Activated CD4-positive, alpha-beta memory T cell treated with anti-CD3 and anti-CD28 coated beads, Interleukin-2, amount 10 ng/mL, durations not matched to agents 7 days and 5 days (primary cell): Measurements from ENCODE around the gene FTSJ3. TPM values are rescaled to one million over a fixed set of nuclear protein-coding genes. Genes with fewer than 3 reads are reported as not detected.

Source experiments
- CTCF ChIA-PET: fragments of 350-600 bp; sonication (Branson Sonifier 250); formaldehyde crosslinking; loops from one replicate; lab custom pipeline; 2021; ENCODE audit warnings: antibody characterized with exemption, inconsistent platforms; lab: Charles Lee
- POLR2A ChIA-PET: fragments of 350-600 bp; sonication (Branson Sonifier 250); formaldehyde crosslinking; loops from one replicate; lab custom pipeline; 2021; ENCODE audit warnings: antibody characterized with exemption; lab: Charles Lee
- DNase-seq: peaks from one replicate; pipeline ENCODE4 v3.0.0-alpha.2; 2020
- H3K27ac Mint-ChIP-seq: one replicate; pipeline ENCODE4 v1.8.0; 2021; ENCODE audit warnings: mild to moderate bottlenecking, mixed read lengths
- H3K27me3 Mint-ChIP-seq: one replicate; pipeline ENCODE4 v1.8.0; 2021; ENCODE audit warnings: mixed read lengths
- H3K36me3 Mint-ChIP-seq: one replicate; pipeline ENCODE4 v1.8.0; 2021; ENCODE audit warnings: low read depth, mixed read lengths
- H3K4me1 Mint-ChIP-seq: one replicate; pipeline ENCODE4 v1.8.0; 2021; ENCODE audit warnings: mixed read lengths
- H3K4me3 Mint-ChIP-seq: one replicate; pipeline ENCODE4 v1.8.0; 2021; ENCODE audit warnings: mild to moderate bottlenecking, mixed read lengths
- H3K9me3 Mint-ChIP-seq: one replicate; pipeline ENCODE4 v1.8.0; 2021; ENCODE audit warnings: mixed read lengths
- total RNA-seq, 2 experiments: library from RNA; stranded (reverse); gene quantifications; one replicate each; pipeline ENCODE4 v1.2.3, GENCODE V29; 2021

Gene FTSJ3
- total RNA-seq, 2 experiments from 2014 or later = 38.9 to 43.8 TPM

DNA sequence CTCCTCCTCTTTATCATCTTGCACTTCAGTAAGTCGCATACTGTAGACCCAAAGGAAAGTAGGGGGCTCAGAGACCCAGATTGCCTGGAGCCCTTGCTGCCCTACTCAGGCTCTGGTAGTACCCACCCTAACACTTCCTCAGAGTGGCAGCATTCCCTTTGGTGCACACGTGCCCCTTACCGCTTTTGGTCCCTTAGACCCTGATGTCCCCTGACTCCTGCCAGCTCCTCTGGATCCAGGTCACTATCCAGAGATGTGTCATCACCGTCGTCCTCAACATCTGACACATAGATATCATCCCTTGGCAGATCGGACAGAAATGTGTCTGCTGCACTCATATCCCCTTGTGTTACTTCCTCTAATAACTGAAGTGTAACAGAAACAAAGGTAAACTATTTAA, 5.7 kb downstream of the FTSJ3 start:
- ChIA-PET POLR2A (interaction anchor here (1.2 kb wide), 3 partner anchors 7 to 20 kb away, joined by 3 to 4 read pairs (median 3); no protein-coding TSS in a partner anchor), CTCF (no interaction called here)
- H3K27me3 Mint-ChIP-seq = no peaks in the 10 kb centered on the region
- H3K9me3 Mint-ChIP-seq = no peaks in the 10 kb centered on the region
- peaks cover 51% of the 10 kb centered on the region for H3K4me1 Mint-ChIP-seq
- peak overlapping the region; percentile 11 for H3K4me3 Mint-ChIP-seq
- peak overlapping the region; percentile 36 for H3K27ac Mint-ChIP-seq
- no peak for DNase-seq
- peaks cover 90% of the 10 kb centered on the region for H3K36me3 Mint-ChIP-seq

GRCh38 chr17:63820963-63821561, 6.4 kb downstream of the FTSJ3 start:
- CTCF ChIA-PET = interaction anchor here (0.8 kb wide), 1 partner anchor 17 kb away, joined by 3 read pairs; no protein-coding TSS in a partner anchor
- POLR2A ChIA-PET = interaction anchor here (0.9 to 1.2 kb wide), 4 partner anchors 8 to 28 kb away, joined by 3 to 4 read pairs (median 4); no protein-coding TSS in a partner anchor
- Mint-ChIP-seq H3K9me3 (no peaks in the 10 kb centered on the region), H3K27me3 (no peaks in the 10 kb centered on the region), H3K36me3 (peaks cover 93% of the 10 kb centered on the region), H3K4me1 (peaks cover 45% of the 10 kb centered on the region), H3K27ac (peak overlapping the region; percentile 76), H3K4me3 (peak overlapping the region; percentile 11)
- DNase-seq = no peak

DNA sequence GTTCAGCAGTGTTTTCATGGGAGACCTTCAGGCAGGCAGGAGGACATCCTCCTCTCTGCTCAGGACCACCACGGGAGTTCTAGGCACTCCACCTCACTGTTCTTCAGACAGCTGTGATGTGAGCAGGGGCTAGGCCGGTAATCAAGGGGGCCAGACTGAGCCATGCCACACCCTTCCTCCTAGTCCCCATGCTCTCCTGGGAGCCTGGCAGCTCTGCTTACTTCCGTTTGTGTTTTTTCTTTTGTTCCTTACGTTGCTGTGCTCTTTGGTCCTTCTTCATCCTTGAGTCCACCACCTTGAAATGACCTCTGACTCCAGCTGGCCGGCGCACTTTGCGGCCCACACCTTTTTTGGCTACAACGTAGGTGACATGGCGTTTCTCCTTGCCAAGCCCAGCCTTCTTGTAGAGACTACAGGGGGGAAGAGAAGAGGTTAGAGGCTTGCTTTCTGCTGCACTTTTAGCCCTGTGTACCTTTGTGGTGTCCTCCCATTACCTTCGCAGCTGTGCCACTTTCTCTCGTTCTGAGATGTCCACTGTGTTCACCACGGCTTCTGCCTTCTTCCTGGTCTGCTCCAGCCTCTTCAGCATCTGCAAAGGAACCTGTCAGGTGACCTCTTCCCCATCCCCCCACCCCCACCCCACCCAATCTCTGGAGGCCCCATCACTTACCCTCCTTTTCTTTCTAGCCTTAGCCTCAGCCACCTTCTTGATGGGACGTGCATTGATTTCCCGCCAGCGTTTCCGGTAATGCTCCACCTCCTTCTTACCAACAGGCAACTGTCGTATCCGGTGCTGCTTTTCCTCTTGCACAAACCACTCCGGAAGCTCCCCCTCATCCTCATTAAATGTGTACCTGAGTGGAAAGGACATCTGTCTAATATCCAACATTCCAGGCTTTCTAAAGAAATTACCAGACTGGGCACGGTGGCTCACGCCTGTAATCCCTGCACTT, 7.6 kb downstream of the FTSJ3 start:
- H3K27ac Mint-ChIP-seq = peak overlapping the region; percentile 76
- H3K9me3 Mint-ChIP-seq = no peaks in the 10 kb centered on the region
- H3K4me3 Mint-ChIP-seq = peak overlapping the region; percentile 56
- DNase-seq = no peak
- peaks cover 34% of the 10 kb centered on the region for H3K4me1 Mint-ChIP-seq
- ChIA-PET CTCF (no interaction called here), POLR2A (interaction anchor here (1.1 to 1.5 kb wide), 5 partner anchors 10 to 46 kb away, joined by 3 to 4 read pairs (median 3); partner anchors contain the start of gene DDX42)
- H3K27me3 Mint-ChIP-seq = no peaks in the 10 kb centered on the region
- peaks cover 93% of the 10 kb centered on the region for H3K36me3 Mint-ChIP-seq

DNA sequence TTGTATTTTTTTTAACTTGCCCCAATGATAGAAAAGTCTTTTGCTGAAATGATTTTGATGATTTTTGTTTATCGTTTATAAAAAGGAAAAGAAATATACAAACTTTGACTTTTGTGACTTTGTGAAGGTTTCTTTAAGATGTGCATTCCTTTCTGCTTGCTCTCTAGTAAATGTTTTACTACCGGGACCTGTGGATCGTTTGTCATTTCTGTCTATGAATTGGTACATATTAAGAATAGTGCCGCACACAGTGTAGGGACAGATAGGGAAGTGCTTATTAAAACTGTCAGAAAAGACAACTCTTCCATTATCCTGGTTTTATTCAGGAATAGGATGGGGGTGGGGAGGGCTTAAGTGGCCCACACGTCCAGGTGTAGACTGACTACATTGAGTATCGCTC, 8.3 kb downstream of the FTSJ3 start:
- CTCF ChIA-PET = interaction anchor here (0.6 to 2.1 kb wide), 3 partner anchors 15 to 233 kb away, joined by 3 to 5 read pairs (median 4); no protein-coding TSS in a partner anchor
- peaks cover 92% of the 10 kb centered on the region for H3K36me3 Mint-ChIP-seq

GRCh38 chr17:63817736-63818385, 9.6 kb downstream of the FTSJ3 start:
- no peak for DNase-seq
- H3K36me3 Mint-ChIP-seq = peaks cover 91% of the 10 kb centered on the region
- ChIA-PET POLR2A (interaction anchor here (1.4 to 1.8 kb wide), 5 partner anchors 9 to 45 kb away, joined by 3 to 6 read pairs (median 5); partner anchors contain the start of genes CCDC47 and PSMC5), CTCF (interaction anchor here (0.9 to 2.1 kb wide), 2 partner anchors 13 to 120 kb away, joined by 4 to 5 read pairs; no protein-coding TSS in a partner anchor)
- H3K4me3 Mint-ChIP-seq = no peak overlapping the region
- no peaks in the 10 kb centered on the region for H3K27me3 Mint-ChIP-seq
- peak overlapping the region; percentile 59 for H3K27ac Mint-ChIP-seq
- H3K9me3 Mint-ChIP-seq = no peaks in the 10 kb centered on the region
- peaks cover 17% of the 10 kb centered on the region for H3K4me1 Mint-ChIP-seq

More for the DNA sequence above, 8.3 kb downstream of the FTSJ3 start:
- Mint-ChIP-seq H3K4me1 (peaks cover 27% of the 10 kb centered on the region), H3K27me3 (no peaks in the 10 kb centered on the region), H3K4me3 (no peak overlapping the region), H3K9me3 (no peaks in the 10 kb centered on the region), H3K27ac (peak overlapping the region; percentile 70)
- POLR2A ChIA-PET = interaction anchor here (0.8 to 1.5 kb wide), 5 partner anchors 10 to 45 kb away, joined by 3 to 4 read pairs (median 3); partner anchors contain the start of gene DDX42
- no peak for DNase-seq

DNA sequence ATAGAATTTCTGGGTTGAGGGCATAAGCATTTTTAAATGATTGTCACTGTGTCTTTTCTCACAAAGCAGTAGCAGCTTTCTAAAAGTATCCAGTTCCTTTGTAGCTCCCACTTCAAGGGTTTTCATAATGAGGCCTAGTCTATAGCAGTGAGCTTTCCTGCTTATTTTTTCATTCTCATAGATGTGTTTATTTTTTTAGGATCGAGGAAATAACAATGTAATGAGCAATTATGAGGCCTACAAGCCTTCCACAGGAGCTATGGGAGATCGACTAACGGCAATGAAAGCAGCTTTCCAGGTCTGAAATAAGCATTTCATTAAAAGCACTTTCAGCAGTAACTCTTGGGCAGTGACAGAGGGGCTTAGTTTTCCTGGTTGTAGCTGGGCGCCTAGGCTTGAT, 10.8 kb downstream of the FTSJ3 start:
- Mint-ChIP-seq H3K27me3 (no peaks in the 10 kb centered on the region), H3K36me3 (peaks cover 90% of the 10 kb centered on the region), H3K4me1 (peaks cover 9% of the 10 kb centered on the region), H3K4me3 (no peak overlapping the region), H3K9me3 (no peaks in the 10 kb centered on the region), H3K27ac (no peak overlapping the region)
- DNase-seq = no peak
- ChIA-PET CTCF (interaction anchor here (1.3 kb wide), 1 partner anchor 10 kb away, joined by 3 read pairs; no protein-coding TSS in a partner anchor), POLR2A (interaction anchor here (1.0 kb wide), 1 partner anchor 10 kb away, joined by 3 read pairs; the partner anchor contains the start of gene PSMC5)

- Mint-ChIP-seq H3K36me3 (peaks cover 90% of the 10 kb centered on the region), H3K9me3 (no peaks in the 10 kb centered on the region), H3K27ac (no peak overlapping the region), H3K4me3 (no peak overlapping the region), H3K4me1 (peaks cover 7% of the 10 kb centered on the region), H3K27me3 (no peaks in the 10 kb centered on the region)
- CTCF ChIA-PET = interaction anchor here (1.3 kb wide), 1 partner anchor 10 kb away, joined by 3 read pairs; no protein-coding TSS in a partner anchor
- POLR2A ChIA-PET = interaction anchor here (1.0 kb wide), 1 partner anchor 11 kb away, joined by 3 read pairs; the partner anchor contains the start of gene PSMC5
- DNase-seq = no peak
These were observed 11.3 kb downstream of the FTSJ3 start for GRCh38 chr17:63816123-63816522.

GRCh38 chr17:63809970-63810369, 17.5 kb downstream of the FTSJ3 start:
- H3K36me3 Mint-ChIP-seq = peaks cover 84% of the 10 kb centered on the region
- H3K9me3 Mint-ChIP-seq = no peaks in the 10 kb centered on the region
- ChIA-PET POLR2A (interaction anchor here (0.9 to 1.4 kb wide), 2 partner anchors 9 to 23 kb away, joined by 3 read pairs; no protein-coding TSS in a partner anchor), CTCF (no interaction called here)
- DNase-seq = no peak
- no peaks in the 10 kb centered on the region for H3K4me1 Mint-ChIP-seq
- no peak overlapping the region for H3K4me3 Mint-ChIP-seq
- H3K27ac Mint-ChIP-seq = peak overlapping the region; percentile 14
- H3K27me3 Mint-ChIP-seq = no peaks in the 10 kb centered on the region

- no peak for DNase-seq
- H3K27me3 Mint-ChIP-seq = no peaks in the 10 kb centered on the region
- H3K4me1 Mint-ChIP-seq = no peaks in the 10 kb centered on the region
- POLR2A ChIA-PET = interaction anchor here (0.7 kb wide), 1 partner anchor 112 kb away, joined by 3 read pairs; no protein-coding TSS in a partner anchor
- CTCF ChIA-PET = interaction anchor here (1.5 kb wide), 2 partner anchors 32 to 108 kb away, joined by 4 to 5 read pairs; partner anchors contain the start of genes CCDC47 and DDX42
- no peak overlapping the region for H3K4me3 Mint-ChIP-seq
- H3K27ac Mint-ChIP-seq = no peak overlapping the region
- H3K36me3 Mint-ChIP-seq = peaks cover 66% of the 10 kb centered on the region
- H3K9me3 Mint-ChIP-seq = no peaks in the 10 kb centered on the region
These were observed 21.9 kb downstream of the FTSJ3 start for GRCh38 chr17:63805591-63805990.

DNA sequence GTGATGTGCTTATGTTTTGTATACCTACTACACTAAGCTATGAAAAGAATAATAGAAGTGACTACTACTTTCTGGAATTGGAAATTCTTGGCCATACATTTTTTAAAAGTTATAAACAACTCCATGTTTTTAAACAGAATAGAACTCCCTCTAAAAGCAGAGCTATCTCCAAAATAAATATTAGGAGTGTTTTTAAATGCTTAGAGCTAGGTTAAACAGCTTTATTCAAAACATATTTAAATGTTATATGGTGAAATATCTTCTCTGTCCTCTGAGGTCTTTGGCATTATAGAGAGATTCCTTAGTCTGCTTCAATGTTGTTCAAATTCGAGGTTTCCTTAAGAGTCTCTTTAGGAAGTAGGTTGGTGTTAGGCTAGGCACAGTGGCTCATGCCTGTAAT, 23.1 kb downstream of the FTSJ3 start:
- H3K4me1 Mint-ChIP-seq = no peaks in the 10 kb centered on the region
- no peak overlapping the region for H3K27ac Mint-ChIP-seq
- no peaks in the 10 kb centered on the region for H3K9me3 Mint-ChIP-seq
- DNase-seq = no peak
- peaks cover 67% of the 10 kb centered on the region for H3K36me3 Mint-ChIP-seq
- H3K4me3 Mint-ChIP-seq = no peak overlapping the region
- H3K27me3 Mint-ChIP-seq = no peaks in the 10 kb centered on the region
- POLR2A ChIA-PET = interaction anchor here (1.4 kb wide), 2 partner anchors 22 to 31 kb away, joined by 4 to 7 read pairs; partner anchors contain the start of genes CCDC47 and DDX42
- CTCF ChIA-PET = interaction anchor here (0.7 to 1.5 kb wide), 5 partner anchors 14 to 106 kb away, joined by 3 to 5 read pairs (median 4); partner anchors contain the start of genes CCDC47 and DDX42

- H3K27me3 Mint-ChIP-seq = no peaks in the 10 kb centered on the region
- H3K4me1 Mint-ChIP-seq = no peaks in the 10 kb centered on the region
- DNase-seq = no peak
- H3K9me3 Mint-ChIP-seq = no peaks in the 10 kb centered on the region
- ChIA-PET CTCF (no interaction called here), POLR2A (no interaction called here)
- peaks cover 63% of the 10 kb centered on the region for H3K36me3 Mint-ChIP-seq
- H3K27ac Mint-ChIP-seq = no peak overlapping the region
- H3K4me3 Mint-ChIP-seq = no peak overlapping the region
These were observed 26.7 kb downstream of the FTSJ3 start for GRCh38 chr17:63800783-63801182.
